T-helper 17 cell (primary cell): Measurements from ENCODE around the gene OPN1MW2. TPM values are rescaled to one million over a fixed set of nuclear protein-coding genes. Genes with fewer than 3 reads are reported as not detected.
"Not testable (repeated sequence)": the region's sequence is repeated elsewhere in the genome, so short reads cannot be mapped to it uniquely, and the experiment has no call there.

Experiments used
- ATAC-seq: fragments of 150-1000 bp; cut with Tn5 transposase; 2 replicates; pipeline ENCODE4 v1.10.0; 2021; ENCODE audit warnings: mild to moderate bottlenecking, moderate library complexity
- DNase-seq, 3 donors: peaks; one replicate each; pipeline versions ENCODE4 v3.0.0 to v3.0.0-alpha.2; 2020 to 2021
- H3K9me3 ChIP-seq: one replicate; pipeline ENCODE4 v1.7.0; 2013; ENCODE audit warnings: low read length, mild to moderate bottlenecking; ENCODE audit not compliant: control insufficient read depth, poor library complexity, severe bottlenecking
- H3K27ac Mint-ChIP-seq: one replicate; pipeline ENCODE4 v1.8.0; 2022; ENCODE audit warnings: mild to moderate bottlenecking, moderate library complexity, mixed read lengths
- H3K27me3 Mint-ChIP-seq: one replicate; pipeline ENCODE4 v1.8.0; 2022; ENCODE audit warnings: mixed read lengths
- H3K36me3 Mint-ChIP-seq: one replicate; pipeline ENCODE4 v1.8.0; 2022; ENCODE audit warnings: low read depth, mixed read lengths
- H3K4me1 Mint-ChIP-seq: one replicate; pipeline ENCODE4 v1.8.0; 2022; ENCODE audit warnings: mild to moderate bottlenecking, mixed read lengths
- H3K4me3 Mint-ChIP-seq: one replicate; pipeline ENCODE4 v1.8.0; 2022; ENCODE audit warnings: mild to moderate bottlenecking, moderate library complexity, mixed read lengths
- total RNA-seq, 4 donors: library from RNA in 2 of 4; stranded (reverse) in 2 of 4; gene quantifications; one replicate each; pipeline ENCODE4 v1.2.3 and lab custom pipeline; 2022 to 2026

The OPN1MW2 gene
- total RNA-seq, 2 donors from 2014 or later = not detected

GRCh38 chrX:154233620-154234019 is 14.1 kb downstream of the OPN1MW2 start:
- ATAC-seq, H3K4me3 Mint-ChIP-seq, H3K27me3 Mint-ChIP-seq, DNase-seq, H3K9me3 ChIP-seq, H3K36me3 Mint-ChIP-seq, H3K4me1 Mint-ChIP-seq, H3K27ac Mint-ChIP-seq: not testable (repeated sequence)

- H3K27me3 Mint-ChIP-seq, H3K36me3 Mint-ChIP-seq, DNase-seq, ATAC-seq, H3K4me3 Mint-ChIP-seq, H3K9me3 ChIP-seq, H3K4me1 Mint-ChIP-seq: not testable (repeated sequence)
- peak overlapping the region; percentile 19 for H3K27ac Mint-ChIP-seq
Observed at GRCh38 chrX:154238939-154239559, 19.5 kb downstream of the OPN1MW2 start.

GRCh38 chrX:154239982-154240503 is 20.5 kb downstream of the OPN1MW2 start:
- not testable (repeated sequence) for H3K36me3 Mint-ChIP-seq, H3K4me3 Mint-ChIP-seq, H3K4me1 Mint-ChIP-seq, H3K27me3 Mint-ChIP-seq, H3K9me3 ChIP-seq, DNase-seq, ATAC-seq
- H3K27ac Mint-ChIP-seq = peak overlapping the region; percentile 19

- H3K36me3 Mint-ChIP-seq, H3K9me3 ChIP-seq: not testable (repeated sequence)
Observed at GRCh38 chrX:154247377-154248045, 28.0 kb downstream of the OPN1MW2 start.

GRCh38 chrX:154248076-154248475 is 28.5 kb downstream of the OPN1MW2 start:
- DNase-seq, H3K27me3 Mint-ChIP-seq, H3K4me3 Mint-ChIP-seq, H3K9me3 ChIP-seq, H3K36me3 Mint-ChIP-seq, ATAC-seq, H3K4me1 Mint-ChIP-seq, H3K27ac Mint-ChIP-seq: not testable (repeated sequence)

More at GRCh38 chrX:154247377-154248045, 28.0 kb downstream of the OPN1MW2 start:
- not testable (repeated sequence) for H3K4me1 Mint-ChIP-seq, H3K27ac Mint-ChIP-seq, H3K27me3 Mint-ChIP-seq, H3K4me3 Mint-ChIP-seq, DNase-seq
- peak; percentile 93 for ATAC-seq

- not testable (repeated sequence) for H3K4me1 Mint-ChIP-seq, H3K4me3 Mint-ChIP-seq, ATAC-seq, H3K9me3 ChIP-seq, H3K27me3 Mint-ChIP-seq, H3K27ac Mint-ChIP-seq, H3K36me3 Mint-ChIP-seq, DNase-seq
Observed at GRCh38 chrX:154257282-154257681, 37.7 kb downstream of the OPN1MW2 start, which contains the start of gene OPN1MW3. Gene OPN1MW3 (plus strand): TSS chrX:154257582. CDS start chrX:154257620, 38 bp downstream.

- DNase-seq, H3K4me3 Mint-ChIP-seq, ATAC-seq, H3K9me3 ChIP-seq, H3K27ac Mint-ChIP-seq, H3K36me3 Mint-ChIP-seq, H3K4me1 Mint-ChIP-seq, H3K27me3 Mint-ChIP-seq: not testable (repeated sequence)
Observed at GRCh38 chrX:154258711-154259110, 39.2 kb downstream of the OPN1MW2 start.

GRCh38 chrX:154263072-154263471 is 43.5 kb downstream of the OPN1MW2 start:
- H3K36me3 Mint-ChIP-seq, ATAC-seq, H3K4me1 Mint-ChIP-seq, H3K27ac Mint-ChIP-seq, DNase-seq, H3K27me3 Mint-ChIP-seq, H3K4me3 Mint-ChIP-seq, H3K9me3 ChIP-seq: not testable (repeated sequence)

- not testable (repeated sequence) for H3K4me3 Mint-ChIP-seq, H3K4me1 Mint-ChIP-seq, H3K27ac Mint-ChIP-seq, H3K9me3 ChIP-seq, H3K27me3 Mint-ChIP-seq, H3K36me3 Mint-ChIP-seq, DNase-seq, ATAC-seq
Observed at GRCh38 chrX:154269245-154269644, 49.7 kb downstream of the OPN1MW2 start.

Other genes with a start within 250 kb of the OPN1MW2 start
- 10 to 100 TPM; 65.7 to 65.8 TPM for gene HCFC1, start 247.9 kb upstream of the OPN1MW2 start, total RNA-seq
- gene TMEM187, start 247.0 kb upstream of the OPN1MW2 start, total RNA-seq = 1 to 10 TPM; 2.4 to 3.0 TPM
- gene IRAK1, start 199.9 kb upstream of the OPN1MW2 start, total RNA-seq = 10 to 100 TPM; 75.3 to 92.5 TPM
- gene MECP2, start 122.0 kb upstream of the OPN1MW2 start, total RNA-seq = 100 to 1,000 TPM; 148 to 160 TPM
- gene OPN1LW, start 75.5 kb upstream of the OPN1MW2 start, total RNA-seq = not detected
- gene OPN1MW, start 37.2 kb upstream of the OPN1MW2 start, total RNA-seq = not detected
- gene OPN1MW3, start 37.8 kb downstream of the OPN1MW2 start, total RNA-seq = not detected
- not detected for gene TEX28, start 75.4 kb downstream of the OPN1MW2 start, total RNA-seq
- 1 to 10 TPM; 3.0 to 4.2 TPM for gene TKTL1, start 76.0 kb downstream of the OPN1MW2 start, total RNA-seq
- gene FLNA, start 154.9 kb downstream of the OPN1MW2 start, total RNA-seq = 1,000 to 10,000 TPM; 1,780 to 2,536 TPM
- gene EMD, start 159.5 kb downstream of the OPN1MW2 start, total RNA-seq = 100 to 1,000 TPM; 121 to 132 TPM
- gene RPL10, start 178.6 kb downstream of the OPN1MW2 start, total RNA-seq = 1,000 to 10,000 TPM; 4,596 to 4,820 TPM
- gene DNASE1L1, start 189.5 kb downstream of the OPN1MW2 start, total RNA-seq = 10 to 100 TPM; 20.5 to 22.6 TPM
- gene TAFAZZIN, start 191.8 kb downstream of the OPN1MW2 start, total RNA-seq = 10 to 100 TPM; 84.1 to 95.7 TPM
- gene ATP6AP1, start 208.9 kb downstream of the OPN1MW2 start, total RNA-seq = 10 to 100 TPM; 41.4 to 43.0 TPM
- gene GDI1, start 217.4 kb downstream of the OPN1MW2 start, total RNA-seq = 100 to 1,000 TPM; 189 to 223 TPM
- 10 to 100 TPM; 58.1 to 58.6 TPM for gene FAM50A, start 224.4 kb downstream of the OPN1MW2 start, total RNA-seq
- gene PLXNA3, start 238.5 kb downstream of the OPN1MW2 start, total RNA-seq = 10 to 100 TPM; 66.3 to 78.6 TPM